DND-41 (cell line): ENCODE data around the gene SCN8A.

ENCODE experiments used
- EZH2 ChIP-seq: IDR thresholded peaks from 3 replicates; pipeline ENCODE4 v1.6.1; 2012; ENCODE audit warnings: borderline replicate concordance, low read depth, mild to moderate bottlenecking, moderate library complexity, low read length, inconsistent platforms; ENCODE audit not compliant: severe bottlenecking
- TF ChIP-seq, protein P1 (sequence below): IDR thresholded peaks from 2 replicates; pipeline ENCODE4 v1.5.1; 2012; ENCODE audit warnings: borderline replicate concordance, low read length, moderate library complexity, mild to moderate bottlenecking; ENCODE audit not compliant: poor library complexity, severe bottlenecking; ENCODE audit errors: extremely low read depth

DNA sequence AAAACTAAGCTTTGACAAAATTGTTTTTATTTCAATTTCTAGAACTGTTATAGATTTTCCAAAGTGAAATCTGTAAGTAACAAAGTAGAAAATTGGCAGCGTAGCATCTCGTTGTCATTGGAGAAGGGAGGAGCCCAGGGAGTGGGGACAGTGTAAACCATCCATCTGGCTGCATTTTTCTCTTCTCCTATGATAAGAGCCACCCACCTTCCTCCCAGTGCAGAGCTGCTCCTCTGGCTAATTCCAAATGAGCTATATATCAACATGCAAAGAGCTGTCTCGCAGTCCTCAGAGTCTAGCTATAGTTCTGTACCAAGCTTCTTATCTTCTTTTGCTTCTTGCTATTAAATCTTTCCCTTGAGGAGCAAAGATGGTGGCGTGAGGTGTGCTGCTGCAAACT lies 56.6 kb downstream of the SCN8A start:
- TF ChIP-seq, protein P1, sequence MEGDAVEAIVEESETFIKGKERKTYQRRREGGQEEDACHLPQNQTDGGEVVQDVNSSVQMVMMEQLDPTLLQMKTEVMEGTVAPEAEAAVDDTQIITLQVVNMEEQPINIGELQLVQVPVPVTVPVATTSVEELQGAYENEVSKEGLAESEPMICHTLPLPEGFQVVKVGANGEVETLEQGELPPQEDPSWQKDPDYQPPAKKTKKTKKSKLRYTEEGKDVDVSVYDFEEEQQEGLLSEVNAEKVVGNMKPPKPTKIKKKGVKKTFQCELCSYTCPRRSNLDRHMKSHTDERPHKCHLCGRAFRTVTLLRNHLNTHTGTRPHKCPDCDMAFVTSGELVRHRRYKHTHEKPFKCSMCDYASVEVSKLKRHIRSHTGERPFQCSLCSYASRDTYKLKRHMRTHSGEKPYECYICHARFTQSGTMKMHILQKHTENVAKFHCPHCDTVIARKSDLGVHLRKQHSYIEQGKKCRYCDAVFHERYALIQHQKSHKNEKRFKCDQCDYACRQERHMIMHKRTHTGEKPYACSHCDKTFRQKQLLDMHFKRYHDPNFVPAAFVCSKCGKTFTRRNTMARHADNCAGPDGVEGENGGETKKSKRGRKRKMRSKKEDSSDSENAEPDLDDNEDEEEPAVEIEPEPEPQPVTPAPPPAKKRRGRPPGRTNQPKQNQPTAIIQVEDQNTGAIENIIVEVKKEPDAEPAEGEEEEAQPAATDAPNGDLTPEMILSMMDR, result no peak
- no peak for TF ChIP-seq EZH2
